Measurements from ENCODE around the gene BBLN.
"Not testable (repeated sequence)": the region's sequence is repeated elsewhere in the genome, so short reads cannot be mapped to it uniquely, and the experiment has no call there.

The BBLN gene, protein sequence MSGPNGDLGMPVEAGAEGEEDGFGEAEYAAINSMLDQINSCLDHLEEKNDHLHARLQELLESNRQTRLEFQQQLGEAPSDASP

GRCh38 chr9:128159784-128160602 is at the start of gene BBLN:
Gene BBLN, plus strand, starts transcription at chr9:128160265. Its CDS starts 143 bp downstream, at chr9:128160408.
- in situ Hi-C loops (cut with HindIII; ENCODE audit: low sequenced_read_pairs), result no loop called here

- in situ Hi-C loops (cut with HindIII; ENCODE audit: low sequenced_read_pairs), result not testable (repeated sequence)
Measured at GRCh38 chr9:128111726-128112125, 48.3 kb upstream of the BBLN start.

DNA sequence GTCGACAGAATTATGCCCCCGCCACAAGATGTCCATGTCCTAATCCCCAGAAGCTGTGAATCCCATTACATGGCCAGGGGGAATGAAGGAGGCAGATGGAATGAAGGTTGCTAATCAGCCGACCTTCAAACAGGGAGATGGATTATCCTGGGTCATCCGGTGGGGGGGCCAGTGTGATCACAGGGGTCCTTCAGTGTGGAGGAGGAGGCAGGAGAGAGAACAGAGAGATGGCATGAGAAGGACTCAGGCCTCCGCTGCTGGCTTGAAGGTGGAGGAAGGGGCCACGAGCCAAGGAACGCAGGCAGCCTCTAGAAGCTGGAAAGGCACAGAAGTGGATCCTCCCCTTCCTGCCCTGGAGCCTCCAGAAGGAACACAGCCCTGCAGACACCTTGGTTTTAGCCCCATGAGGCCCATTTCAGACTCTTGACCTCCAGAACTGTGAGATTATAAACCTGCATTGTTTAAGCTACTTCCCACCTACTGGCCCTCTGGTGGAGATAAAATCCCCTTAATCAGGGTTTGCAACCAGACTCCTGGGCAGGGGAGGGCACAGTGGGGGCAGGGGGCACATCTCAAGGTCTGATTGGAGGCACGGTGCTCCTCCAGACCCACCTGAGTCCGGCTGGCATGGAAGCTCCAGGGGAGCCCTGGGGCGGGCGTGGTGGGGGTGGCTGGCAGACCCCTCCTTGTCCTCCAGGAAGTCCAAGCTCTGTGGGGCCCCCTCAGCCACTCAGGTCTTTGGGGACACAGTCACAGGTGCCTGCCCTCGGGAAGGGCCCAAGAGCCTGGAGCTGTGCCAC is 46.3 kb upstream of the BBLN start:
- in situ Hi-C loops (cut with HindIII; ENCODE audit: low sequenced_read_pairs), result no loop called here

DNA sequence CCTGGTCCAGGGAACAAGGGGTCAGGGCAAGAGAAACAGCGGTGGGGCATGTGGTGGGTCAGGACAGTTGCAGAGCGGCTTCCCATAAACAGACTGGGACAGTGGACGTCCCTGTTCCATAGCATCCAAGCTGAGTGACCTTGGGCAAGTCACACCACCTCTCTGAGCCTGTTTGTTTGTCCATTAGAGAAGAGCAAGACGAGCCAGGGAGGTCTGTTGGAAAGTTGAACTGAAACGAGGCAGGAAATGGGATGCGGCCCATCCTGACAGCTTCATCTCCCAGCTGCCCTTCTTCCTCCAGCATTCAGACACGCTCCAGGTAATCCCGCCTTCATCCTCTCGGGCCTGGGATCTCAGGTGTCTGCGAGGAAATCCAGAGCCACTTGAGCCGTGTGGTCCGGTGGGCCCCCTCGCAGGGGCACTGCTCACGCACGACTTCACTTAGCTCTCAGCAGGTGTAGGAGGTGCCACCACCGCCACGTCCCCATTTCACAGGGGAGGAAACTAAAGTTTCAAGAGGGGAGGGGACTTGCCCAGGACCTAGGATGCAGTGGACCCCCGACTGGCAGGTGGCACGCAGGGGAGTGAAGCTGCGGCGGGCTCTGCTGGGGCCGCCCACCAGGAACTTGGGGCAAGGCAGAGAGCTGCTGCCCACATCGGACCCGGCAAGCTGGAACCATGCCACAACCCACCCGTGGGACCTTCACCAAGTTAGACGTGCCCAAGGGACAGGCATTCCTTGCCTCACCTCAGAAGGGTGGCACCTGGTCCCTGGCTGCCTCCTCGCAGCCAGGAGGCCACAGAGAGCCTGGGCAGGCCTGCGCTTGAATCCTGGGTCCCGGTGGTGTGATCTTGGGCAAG is 45.5 kb upstream of the BBLN start:
- in situ Hi-C loops (cut with HindIII; ENCODE audit: low sequenced_read_pairs), result no loop called here

- in situ Hi-C loops (cut with HindIII; ENCODE audit: low sequenced_read_pairs), result no loop called here
Measured at GRCh38 chr9:128115187-128116103, 44.6 kb upstream of the BBLN start.

GRCh38 chr9:128116104-128117083 is 43.7 kb upstream of the BBLN start:
- in situ Hi-C loops (cut with HindIII; ENCODE audit: low sequenced_read_pairs), result no loop called here

DNA sequence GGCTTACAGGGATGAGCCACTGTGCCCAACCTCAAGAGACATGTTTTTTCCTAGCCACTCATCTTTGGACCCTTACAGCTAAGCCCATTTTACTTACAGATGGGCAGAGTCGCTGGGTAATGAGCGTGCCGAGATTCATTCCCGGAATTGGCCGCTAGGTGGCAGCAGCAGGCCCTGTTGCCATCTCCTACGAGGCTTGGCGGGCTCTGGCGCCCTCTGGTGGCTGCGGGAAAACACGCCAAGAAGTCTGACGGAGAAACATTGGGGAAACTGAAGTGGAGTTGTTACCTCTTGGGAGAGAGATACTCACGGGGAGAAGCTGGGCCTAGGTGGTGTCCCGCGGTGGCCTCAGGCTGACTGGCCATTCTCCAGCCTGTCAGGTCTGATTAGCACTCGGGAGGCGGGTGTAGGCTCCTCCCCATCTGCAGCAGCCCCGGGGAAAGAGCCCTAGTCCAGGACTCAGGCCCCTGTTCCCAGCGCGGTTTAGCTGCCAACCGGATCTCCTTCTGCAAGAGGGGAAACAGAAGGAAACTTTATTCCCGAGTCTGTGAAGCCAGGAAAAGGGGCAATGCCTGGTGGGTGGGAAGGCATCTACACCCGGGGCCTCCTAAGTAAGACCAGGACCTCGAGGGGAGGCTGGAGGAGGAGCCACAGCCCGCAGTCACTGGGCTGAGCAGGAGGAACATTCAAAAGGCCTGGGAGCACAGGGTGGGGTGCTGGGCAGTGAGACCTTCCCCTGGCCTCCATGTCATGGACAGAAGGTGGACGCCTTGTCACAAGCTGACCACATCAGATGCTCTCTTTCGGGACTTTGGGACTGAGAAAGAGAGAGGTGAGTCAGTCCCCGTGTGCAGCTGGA is 42.2 kb upstream of the BBLN start:
- in situ Hi-C loops (cut with HindIII; ENCODE audit: low sequenced_read_pairs), result no loop called here

- in situ Hi-C loops (cut with HindIII; ENCODE audit: low sequenced_read_pairs), result no loop called here
Measured at GRCh38 chr9:128118472-128118857, 41.6 kb upstream of the BBLN start.

- in situ Hi-C loops (cut with HindIII; ENCODE audit: low sequenced_read_pairs), result no loop called here
Measured at GRCh38 chr9:128118971-128119665, 40.9 kb upstream of the BBLN start.

DNA sequence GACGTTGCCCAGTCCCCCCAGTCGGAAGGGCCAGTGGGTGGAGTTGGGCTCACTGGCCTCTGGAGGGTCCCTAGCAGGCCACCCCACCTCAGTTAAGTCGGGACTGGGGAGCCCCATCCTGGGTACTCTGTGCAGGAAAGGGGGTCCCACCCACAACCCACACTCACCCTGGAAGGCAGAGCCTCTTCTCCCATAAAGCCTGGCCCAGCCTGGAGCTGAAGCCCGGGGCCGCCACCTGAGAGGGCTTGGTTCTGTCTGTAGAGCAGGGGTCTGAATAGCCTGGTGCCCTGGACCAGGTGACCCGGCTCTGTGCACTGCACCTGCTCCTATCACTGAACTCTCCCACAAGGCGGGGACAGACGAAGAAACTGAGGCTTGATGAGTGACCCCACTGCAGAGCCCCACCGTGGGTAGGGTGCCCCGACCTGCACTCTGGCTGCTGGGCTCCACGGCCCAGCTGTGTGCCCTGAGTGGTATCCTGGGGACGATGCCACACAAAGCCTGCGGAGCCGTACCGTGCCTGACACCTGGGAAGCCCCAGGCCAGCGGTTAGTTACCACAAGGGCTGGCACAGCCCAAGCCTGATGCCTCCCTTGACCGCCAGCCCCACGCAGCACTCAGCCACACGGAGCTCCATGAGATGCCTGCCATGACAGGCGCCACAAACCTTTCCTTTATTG is 39.9 kb upstream of the BBLN start:
- in situ Hi-C loops (cut with HindIII; ENCODE audit: low sequenced_read_pairs), result no loop called here

DNA sequence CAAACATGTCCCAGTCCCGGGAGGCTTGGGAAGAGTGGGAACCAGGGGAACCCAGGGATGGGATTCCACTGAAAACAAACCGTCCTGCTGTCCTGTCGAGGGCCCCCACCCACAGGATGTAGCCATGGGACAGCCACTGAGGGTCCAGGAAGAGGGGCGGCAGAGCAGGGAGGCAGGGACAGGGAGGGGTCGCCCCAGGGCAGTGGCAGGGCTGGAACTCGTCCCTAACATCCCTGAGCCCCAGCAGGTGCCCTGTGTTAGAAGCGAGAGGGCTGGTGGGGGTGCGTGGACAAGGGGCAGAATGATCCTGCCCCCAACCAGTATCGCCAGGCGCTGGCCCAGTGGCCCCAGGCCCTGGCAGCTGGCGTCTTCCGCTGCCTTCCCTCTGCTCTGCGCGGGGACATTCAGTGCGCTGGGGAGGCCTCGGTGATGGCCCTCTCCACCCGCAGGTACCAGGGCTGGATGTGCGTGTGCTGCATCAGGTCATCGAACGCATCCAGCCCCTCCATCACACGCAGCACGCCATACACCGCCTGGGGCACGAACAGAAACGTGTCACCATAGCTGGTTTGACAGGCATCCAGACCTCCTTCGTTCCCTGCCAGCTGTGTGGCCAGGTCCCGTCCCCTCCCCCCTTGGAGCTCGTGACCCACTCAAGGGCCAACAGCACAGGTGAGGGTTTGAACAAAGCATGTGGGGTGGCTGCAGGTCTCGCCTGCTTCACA is 39.2 kb upstream of the BBLN start:
- in situ Hi-C loops (cut with HindIII; ENCODE audit: low sequenced_read_pairs), result no loop called here

DNA sequence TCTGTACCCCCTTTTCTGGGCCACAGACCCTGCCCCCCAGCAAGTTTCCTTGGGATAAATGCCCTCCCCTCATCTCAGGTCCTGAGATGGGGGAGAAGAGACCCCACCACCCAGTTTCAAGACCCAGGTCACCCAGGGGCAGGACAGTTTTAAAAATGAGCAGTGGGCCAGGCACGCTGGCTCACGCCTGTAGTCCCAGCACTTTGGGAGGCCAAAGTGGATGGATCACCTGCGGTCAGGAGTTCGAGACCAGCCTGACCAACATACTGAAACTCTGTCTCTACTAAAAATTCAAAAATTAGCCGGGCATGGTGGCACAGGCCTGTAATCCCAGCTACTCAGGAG is 38.6 kb upstream of the BBLN start:
- in situ Hi-C loops (cut with HindIII; ENCODE audit: low sequenced_read_pairs), result no loop called here

GRCh38 chr9:128121924-128122808 is 37.9 kb upstream of the BBLN start:
- in situ Hi-C loops (cut with HindIII; ENCODE audit: low sequenced_read_pairs), result no loop called here

- in situ Hi-C loops (cut with HindIII; ENCODE audit: low sequenced_read_pairs), result no loop called here
Measured at GRCh38 chr9:128122809-128123175, 37.3 kb upstream of the BBLN start.

DNA sequence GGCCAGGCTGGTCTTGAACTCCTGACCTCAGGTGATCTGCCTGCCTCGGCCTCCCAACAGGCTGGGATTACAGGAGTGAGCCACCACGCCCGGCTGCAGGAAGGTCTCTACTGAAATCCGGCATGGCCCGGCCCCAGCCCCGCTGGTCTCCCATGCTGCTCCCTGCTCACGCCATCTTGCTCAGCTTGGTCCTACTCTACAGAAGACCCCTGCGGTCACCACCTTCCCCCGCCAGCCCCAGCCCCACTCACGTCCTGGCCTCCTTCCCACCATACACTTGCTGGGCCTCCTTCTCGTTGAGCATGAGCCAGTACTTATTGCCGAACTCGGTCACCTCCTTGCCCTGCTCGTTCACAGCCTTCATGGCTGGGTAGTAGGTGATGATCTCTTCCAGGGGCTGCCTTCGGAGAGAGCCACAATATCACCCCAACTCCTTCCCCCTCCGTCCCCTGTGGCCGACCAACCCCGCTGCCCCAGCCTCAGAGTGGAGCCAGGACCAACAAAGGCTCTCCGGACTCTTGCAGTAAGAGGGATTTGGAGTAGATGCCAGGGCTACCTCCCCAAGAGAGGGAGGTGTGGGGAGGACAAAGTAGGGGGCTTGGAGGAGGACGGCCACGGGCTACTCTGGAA is 36.5 kb upstream of the BBLN start:
- in situ Hi-C loops (cut with HindIII; ENCODE audit: low sequenced_read_pairs), result no loop called here
